ENCODE results near the gene MAN2A2. TPM values are rescaled to one million over a fixed set of nuclear protein-coding genes. Genes with fewer than 3 reads are reported as not detected.

Gene MAN2A2
- total RNA-seq, 4 donors from 2014 or later, result 46.6 to 104 (median 48.2) TPM

DNA sequence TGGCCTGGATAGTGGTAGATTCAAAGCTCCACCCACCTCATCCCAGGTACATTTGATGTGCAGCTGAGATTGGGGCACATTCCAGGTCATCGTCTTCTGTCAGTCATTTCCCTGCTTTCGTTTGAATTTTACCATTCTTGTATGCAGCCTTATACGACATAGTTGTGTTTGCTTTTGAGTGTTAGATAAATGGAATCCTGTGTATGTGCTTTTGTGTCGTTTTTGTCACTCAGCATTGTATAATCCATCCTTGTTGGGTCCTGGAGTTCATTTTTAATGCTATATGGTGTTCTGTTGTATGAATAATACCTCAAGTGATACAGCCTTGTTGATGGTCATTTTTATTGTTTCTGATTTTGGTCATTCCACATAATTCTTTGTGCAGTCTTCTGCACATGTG lies 58.9 kb downstream of the MAN2A2 start:
- TF ChIP-seq, protein P1, sequence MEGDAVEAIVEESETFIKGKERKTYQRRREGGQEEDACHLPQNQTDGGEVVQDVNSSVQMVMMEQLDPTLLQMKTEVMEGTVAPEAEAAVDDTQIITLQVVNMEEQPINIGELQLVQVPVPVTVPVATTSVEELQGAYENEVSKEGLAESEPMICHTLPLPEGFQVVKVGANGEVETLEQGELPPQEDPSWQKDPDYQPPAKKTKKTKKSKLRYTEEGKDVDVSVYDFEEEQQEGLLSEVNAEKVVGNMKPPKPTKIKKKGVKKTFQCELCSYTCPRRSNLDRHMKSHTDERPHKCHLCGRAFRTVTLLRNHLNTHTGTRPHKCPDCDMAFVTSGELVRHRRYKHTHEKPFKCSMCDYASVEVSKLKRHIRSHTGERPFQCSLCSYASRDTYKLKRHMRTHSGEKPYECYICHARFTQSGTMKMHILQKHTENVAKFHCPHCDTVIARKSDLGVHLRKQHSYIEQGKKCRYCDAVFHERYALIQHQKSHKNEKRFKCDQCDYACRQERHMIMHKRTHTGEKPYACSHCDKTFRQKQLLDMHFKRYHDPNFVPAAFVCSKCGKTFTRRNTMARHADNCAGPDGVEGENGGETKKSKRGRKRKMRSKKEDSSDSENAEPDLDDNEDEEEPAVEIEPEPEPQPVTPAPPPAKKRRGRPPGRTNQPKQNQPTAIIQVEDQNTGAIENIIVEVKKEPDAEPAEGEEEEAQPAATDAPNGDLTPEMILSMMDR (IDR thresholded peaks at IDR 0.05; ENCODE audit: low read depth), result no peak

DNA sequence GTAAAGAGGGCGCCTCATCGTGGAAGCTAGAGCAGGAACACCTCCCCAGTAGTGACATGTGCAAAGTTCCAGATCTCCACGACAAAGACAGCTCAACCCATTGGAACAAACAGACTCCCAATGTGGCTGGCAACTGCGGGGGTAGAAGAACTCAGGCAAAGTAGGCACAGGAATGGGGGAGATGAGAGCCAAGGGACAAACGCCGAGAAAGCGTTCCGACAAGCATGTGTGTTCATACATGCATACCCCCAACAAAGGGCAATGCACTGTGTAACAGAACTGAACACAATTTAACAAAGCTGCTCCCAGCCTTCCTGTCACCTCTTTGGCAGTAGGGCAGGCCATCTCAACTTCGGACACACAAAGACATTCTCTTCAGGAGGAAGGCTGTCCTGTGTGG lies 63.2 kb downstream of the MAN2A2 start:
- TF ChIP-seq, protein P1 (IDR thresholded peaks at IDR 0.05; ENCODE audit: low read depth), result no peak

DNA sequence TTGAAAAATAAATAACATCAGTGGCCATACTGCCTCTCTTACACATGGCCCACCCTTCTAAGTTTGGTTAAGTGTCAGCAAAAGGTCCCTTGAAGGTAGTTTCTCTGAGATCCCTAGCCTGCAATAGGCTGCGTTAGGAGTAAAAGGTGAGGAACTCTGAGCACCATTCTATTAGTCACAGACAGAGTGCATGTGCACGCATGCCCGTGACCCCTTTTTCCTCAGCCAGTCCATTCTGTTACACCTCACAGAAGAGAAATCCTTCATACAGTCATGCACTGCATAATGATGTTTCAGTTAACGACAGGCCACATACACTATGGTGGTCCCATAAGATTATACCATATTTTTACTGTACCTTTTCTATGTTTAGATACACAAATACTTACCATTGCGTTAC lies 64.1 kb downstream of the MAN2A2 start:
- TF ChIP-seq, protein P1 (IDR thresholded peaks at IDR 0.05; ENCODE audit: low read depth), result no peak

DNA sequence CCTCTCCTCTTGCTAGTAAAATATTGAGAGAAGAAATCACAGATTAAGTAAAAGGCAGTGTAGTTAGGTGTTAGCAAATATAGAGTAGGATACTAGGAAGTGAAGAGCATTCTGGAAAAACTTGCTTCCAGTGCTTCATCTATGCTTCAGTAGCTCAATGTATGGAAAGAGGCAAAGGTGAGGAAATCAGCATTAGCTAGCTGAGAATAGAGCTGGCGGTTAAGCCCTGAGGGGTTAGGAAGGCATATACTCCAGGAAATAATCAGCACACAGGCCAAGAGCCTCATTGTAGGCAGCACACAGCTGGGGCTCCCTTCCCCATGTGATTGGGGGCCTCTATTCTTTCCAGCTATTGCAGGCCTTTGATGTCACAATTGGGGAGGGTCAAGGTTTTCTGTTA lies 65.3 kb downstream of the MAN2A2 start:
- TF ChIP-seq, protein P1 (IDR thresholded peaks at IDR 0.05; ENCODE audit: low read depth), result no peak

DNA sequence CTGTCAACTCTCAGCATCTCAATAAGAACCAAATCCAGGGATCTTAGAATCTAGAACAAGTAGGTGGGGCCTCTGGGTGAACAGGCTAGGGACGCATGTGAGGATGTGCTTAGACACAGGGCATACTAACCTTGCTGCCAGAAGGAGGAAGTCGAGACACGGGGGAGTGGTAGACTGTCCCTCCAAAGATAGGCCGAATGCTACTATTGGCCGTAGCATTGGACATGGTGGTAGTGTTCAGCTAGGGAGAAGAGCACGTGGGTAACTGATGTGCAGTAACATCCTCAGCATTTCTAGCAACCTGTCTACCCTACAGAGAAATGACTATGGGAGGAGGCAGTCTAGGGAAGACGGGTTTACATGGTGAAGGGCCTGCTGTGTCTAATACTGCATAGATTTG lies 67.2 kb downstream of the MAN2A2 start:
- TF ChIP-seq, protein P1 (IDR thresholded peaks at IDR 0.05; ENCODE audit: low read depth), result no peak

DNA sequence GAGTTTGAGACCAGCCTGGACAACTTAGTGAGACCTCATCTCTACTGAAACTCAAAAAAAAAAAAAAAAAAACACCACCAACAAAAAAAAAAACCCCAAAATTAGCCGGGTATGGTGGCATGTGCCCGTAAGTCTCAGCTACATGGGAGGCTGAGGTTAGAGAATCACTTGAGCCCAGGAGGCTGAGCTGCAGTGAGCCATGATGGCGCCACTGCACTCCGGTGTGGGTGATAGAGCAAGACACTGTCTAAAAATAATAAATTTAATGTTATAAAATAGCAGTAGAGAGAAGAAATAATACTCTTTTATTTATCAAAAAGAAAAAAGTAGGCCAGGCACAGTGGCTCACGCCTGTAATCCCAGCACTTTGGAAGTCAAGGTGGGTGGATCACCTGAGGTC lies 69.0 kb downstream of the MAN2A2 start:
- TF ChIP-seq, protein P1 (IDR thresholded peaks at IDR 0.05; ENCODE audit: low read depth), result no peak

Small RNA genes lying within 50 kb of the gene (small RNA-seq; reads per million reads assigned to genes)
- not detected for gene RN7SL363P

Other genes starting within 250 kb of the MAN2A2 start
- gene BLM, start 186.0 kb upstream of the MAN2A2 start, total RNA-seq, result 10 to 100 TPM in 1 of 4 donors, 1 to 10 TPM in 3; 2.4 to 13.6 (median 6.8) TPM
- 10 to 100 TPM; 34.4 to 72.5 (median 49.8) TPM for gene FURIN, start 34.7 kb upstream of the MAN2A2 start, total RNA-seq
- gene FES, start 18.8 kb upstream of the MAN2A2 start, total RNA-seq, result 10 to 100 TPM; 37.5 to 85.2 (median 75.8) TPM
- 10 to 100 TPM; 15.6 to 42.4 (median 17.1) TPM for gene HDDC3, start 29.2 kb downstream of the MAN2A2 start, total RNA-seq
- 10 to 100 TPM; 25.4 to 68.2 (median 49.8) TPM for gene UNC45A, start 32.0 kb downstream of the MAN2A2 start, total RNA-seq
- 1 to 10 TPM; 4.2 to 6.6 (median 5.5) TPM for gene RCCD1, start 51.6 kb downstream of the MAN2A2 start, total RNA-seq
- 10 to 100 TPM in 2 of 4 donors, 1 to 10 TPM in 2; 3.4 to 20.9 (median 13.7) TPM for gene PRC1, start 91.2 kb downstream of the MAN2A2 start, total RNA-seq
- gene VPS33B, start 119.3 kb downstream of the MAN2A2 start, total RNA-seq, result 1 to 10 TPM; 4.9 to 9.4 (median 5.3) TPM
- gene SV2B, start 197.0 kb downstream of the MAN2A2 start, total RNA-seq, result 1 to 10 TPM; 1.4 to 6.4 (median 2.2) TPM